NOMO-1 (cell line): ENCODE measurements around the gene PDE1C.

Source experiments
- DNase-seq, 2 experiments: peaks; one replicate each; lab custom pipeline; 2025; ENCODE audit not compliant: unreplicated experiment in 2 of 2; lab: John Stamatoyannopoulos, UW

The PDE1C gene

GRCh38 chr7:32075612-32076011 is 5.4 kb upstream of the PDE1C start:
- no peak for DNase-seq

DNA sequence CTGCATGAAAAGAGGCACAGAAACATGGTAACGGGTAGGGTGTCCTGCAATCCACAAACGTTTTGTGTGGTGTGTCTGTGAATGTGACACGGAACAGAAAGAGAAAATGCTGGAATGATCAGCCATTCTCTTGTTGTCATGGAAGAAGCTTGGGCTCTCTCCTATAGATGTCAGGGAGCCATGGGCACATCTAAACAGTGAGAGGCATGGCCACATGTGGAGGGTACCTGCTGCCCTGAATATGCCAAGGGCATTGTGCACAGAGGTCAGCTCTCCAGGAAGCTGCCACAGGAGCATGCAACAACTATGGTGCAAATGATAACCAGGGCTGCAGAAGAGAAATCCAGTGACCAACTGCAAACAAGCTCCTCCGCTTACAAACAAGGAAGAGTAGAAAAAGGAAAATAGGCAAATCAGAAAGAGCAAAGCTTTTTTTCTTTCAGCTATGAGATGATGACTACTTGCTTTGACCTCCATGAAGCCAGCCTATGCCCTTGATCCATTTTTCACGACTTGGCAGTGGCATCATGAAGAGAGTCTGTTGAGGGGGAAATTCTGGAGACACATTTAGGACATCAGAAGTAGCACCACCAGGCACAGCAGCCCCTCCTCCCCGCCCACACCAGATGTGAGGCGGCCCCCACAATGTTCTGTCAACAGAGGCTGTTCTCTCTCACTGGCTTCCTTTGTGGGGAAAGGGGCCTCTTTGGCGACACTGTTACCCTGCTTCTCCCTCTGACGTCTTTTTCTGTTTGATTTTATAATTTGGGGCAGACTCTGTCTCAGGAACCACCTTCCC is 4.8 kb upstream of the PDE1C start:
- DNase-seq = no peak

GRCh38 chr7:32073533-32073932 is 3.3 kb upstream of the PDE1C start:
- DNase-seq = no peak

DNA sequence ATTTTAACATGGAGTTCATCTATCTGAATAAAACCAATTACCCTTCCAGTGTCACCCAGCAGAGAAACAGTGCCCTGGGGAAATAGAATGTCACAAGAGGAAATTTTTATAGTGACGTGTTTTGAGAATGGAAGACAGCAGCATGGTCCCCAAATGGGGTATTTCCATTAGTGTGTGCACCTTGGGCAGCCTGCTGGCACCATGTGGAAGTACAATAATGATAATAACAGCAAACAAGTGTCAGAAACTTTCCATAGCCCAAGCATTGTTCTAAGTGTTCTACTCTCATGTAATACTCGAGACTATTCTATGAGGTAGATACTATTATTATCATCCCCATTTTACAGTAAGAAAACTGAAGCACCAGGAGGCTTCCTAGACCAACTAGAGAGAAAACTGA is 2.2 kb upstream of the PDE1C start:
- no peak for DNase-seq

DNA sequence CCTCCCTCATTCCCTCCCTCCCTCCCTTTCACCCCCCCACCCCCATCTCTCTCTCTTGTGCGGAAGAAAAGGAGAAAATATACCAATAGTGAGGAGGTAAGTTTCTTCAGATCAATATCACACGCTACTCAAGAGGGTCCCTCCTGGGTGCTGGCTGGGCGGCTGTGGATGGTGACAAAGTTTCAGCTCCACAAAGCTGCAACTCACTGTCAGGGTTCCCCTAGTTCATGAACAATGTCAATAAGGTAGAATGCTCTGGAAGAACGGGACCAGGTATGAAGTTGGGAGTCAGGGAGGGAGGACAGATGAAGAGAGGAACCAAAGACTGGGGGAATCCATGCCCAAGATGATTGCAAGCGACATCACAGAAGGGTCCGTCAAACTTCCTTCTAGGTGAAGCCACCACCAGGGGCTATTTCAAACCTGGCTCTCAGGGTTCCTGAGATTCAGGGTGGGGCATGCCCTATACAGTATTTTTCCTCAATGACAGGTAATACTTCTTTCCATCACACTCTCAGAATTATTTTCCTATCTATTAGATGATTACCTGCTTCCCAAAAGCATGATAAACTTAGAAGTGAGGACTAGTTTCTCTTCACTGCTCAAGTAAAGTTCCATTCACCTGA is 1.4 kb upstream of the PDE1C start:
- no peak for DNase-seq

DNA sequence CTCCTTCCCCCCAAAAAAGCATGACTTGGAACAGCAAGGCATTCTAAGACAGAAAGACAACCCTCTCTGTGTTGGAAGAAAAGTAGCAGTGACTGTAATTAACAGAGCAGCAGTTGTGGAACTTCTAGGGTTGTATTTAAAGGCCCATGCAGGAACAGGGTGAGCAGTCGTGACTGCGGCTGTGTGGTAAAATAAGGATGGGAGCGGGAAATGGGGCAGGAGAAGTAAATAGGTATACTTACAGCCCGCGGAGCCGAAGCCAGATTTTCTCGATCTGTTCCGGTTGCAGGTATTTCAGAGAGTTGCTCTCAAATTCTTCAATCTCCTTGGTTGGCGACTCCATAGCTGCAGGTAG is 179 bp downstream of the PDE1C start:
- DNase-seq = no peak

- DNase-seq = no peak
These were observed 1.0 kb downstream of the PDE1C start for GRCh38 chr7:32069116-32069650.

DNA sequence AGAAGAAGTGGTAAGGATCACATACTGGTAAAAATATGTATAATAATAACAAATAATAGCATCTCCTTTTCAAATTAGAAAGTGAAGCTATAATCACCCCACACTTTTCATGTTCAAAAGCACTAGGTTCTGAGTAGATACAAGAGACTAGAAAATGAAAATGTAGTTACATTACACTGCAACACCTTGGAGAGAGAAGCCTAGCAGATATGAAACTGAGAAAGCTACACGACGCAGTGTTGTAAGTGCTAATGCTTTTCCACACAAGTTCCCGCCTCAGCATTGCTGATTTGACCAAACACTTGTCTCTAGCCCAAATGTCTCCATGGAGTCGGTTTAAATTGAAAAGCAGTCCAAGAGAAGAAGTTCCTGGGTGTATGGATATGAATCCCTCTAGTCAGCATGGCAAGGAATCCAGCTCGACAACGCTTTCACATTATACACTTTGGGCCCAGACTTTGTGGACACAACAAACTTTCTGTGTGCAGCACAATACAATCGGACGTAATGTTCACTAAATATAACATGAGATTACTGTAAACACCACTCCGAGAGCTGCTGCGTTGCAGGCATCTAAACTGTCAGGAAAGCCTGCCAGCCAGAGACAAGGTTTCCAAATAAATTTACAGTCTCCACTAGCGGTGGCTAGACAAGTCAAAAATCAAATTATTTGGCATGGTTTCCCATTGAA is 1.7 kb downstream of the PDE1C start:
- DNase-seq = no peak

- no peak for DNase-seq
These were observed 3.8 kb downstream of the PDE1C start for GRCh38 chr7:32066441-32066840.

GRCh38 chr7:32063614-32064013 is 6.6 kb downstream of the PDE1C start:
- no peak for DNase-seq

GRCh38 chr7:32062150-32062549 is 8.1 kb downstream of the PDE1C start:
- DNase-seq = no peak

DNA sequence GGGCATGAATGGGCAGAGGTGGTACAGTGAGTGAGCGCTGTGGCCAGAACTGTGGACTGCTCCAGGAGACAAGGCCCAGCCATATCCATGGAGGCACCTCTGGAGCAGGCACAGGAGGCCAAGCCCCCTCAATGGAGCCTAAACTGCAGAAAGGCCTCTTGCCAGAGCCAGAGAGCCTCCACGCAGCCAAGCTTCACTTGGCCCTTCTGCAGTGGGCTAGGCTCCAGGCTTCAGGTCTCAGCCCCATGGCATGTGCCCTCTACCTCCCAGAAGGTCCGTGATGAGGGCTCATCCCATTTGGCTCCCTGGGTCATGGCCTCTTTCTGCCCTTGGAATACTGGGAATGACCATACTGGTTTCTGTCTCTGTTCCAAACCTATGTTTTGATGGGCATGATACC is 8.9 kb downstream of the PDE1C start:
- no peak for DNase-seq

DNA sequence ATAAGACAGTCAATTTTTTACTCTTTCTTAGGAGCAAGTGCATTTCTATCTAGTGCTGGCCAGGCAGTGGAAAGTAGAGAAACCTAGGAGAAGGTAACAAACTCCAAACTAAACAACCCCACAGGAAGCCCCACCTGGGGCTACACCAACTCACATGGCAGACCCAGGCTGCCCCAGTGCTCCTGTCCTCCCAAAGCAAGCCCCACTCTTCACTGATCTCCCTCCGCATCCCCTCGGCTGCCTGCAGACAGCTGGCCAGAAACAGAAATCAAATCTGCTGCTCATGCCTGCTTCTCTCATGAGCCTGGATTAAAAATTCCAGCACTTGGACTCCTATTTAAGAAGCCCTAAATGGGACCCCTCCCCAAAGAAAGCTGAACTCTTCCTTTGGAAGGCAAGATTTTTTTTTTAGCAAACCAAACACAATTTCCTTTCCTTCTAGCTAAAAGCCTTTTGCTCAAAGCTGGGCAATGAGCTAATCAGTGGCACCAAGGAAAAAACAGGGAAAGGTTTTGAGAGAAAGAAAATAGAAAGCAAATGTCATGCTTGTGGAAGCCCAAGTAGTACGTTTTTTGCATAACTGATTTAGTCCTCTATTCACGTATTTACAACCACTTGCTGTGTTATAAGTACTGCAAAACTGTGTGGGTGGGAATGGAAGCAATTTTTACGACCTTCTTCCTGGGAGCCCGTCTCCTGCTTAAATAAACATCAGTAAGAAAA is 10.8 kb downstream of the PDE1C start:
- no peak for DNase-seq

GRCh38 chr7:32058002-32058401 is 12.2 kb downstream of the PDE1C start:
- DNase-seq = no peak

- no peak for DNase-seq
These were observed 13.4 kb downstream of the PDE1C start for GRCh38 chr7:32056767-32057166.

DNA sequence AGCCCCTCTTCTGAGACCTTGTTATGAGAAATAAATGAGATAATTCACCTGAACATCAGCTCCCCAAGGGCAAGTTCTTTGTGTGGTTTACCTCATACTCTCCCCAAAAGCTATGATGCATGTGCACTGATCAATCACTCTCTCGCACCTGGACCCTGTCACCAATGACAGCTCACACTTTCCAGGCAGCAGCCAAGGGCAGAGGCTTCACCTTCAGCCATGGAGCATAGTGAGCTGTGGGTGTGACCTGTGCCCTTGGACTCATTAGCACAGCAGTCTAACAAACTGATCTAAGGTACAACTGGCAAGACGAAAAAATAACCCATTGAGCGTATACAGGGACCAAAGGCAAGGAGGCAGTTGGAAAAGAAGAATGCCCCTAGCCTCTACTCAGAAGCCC is 17.0 kb downstream of the PDE1C start:
- DNase-seq = no peak

DNA sequence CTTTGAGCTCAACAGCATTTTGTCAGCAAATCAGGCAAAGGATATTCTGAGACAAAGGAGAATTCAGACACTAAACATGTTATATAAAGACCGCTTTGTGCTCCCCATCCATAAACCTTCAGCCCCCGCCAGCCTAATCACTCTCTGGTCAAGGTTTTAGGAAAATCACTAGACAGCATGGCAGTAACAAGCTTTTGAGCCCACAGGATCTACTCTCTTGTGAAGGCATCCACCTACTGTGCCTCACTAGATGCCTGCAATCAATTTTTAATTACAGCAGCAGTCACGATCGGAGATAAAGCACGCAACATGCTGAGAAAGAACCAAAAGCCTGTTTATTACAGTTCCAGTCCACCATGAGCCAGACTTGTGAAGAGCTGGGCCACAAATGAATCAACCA is 19.1 kb downstream of the PDE1C start:
- no peak for DNase-seq

DNA sequence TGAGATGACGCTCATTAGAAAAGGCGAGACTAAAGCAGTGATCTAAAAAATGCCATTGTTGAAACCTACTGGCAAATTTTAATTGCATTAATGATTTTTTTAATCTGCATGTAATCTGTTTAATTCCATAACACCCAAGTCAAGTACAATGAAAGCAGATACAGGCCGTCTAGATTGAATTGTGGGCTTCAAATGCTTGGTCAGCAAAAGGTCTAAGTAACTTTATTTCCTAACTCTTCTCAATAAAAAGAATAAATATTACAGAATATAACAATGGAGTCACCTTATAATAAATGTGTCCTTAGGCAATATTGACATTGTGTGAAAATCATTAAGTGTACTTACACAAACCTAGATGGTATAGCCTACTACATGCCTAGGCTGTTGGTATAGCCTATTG is 20.6 kb downstream of the PDE1C start:
- DNase-seq = no peak

- peak in 1 of 2 experiments; percentile 9 for DNase-seq
These were observed 21.2 kb downstream of the PDE1C start for GRCh38 chr7:32048970-32049491.

DNA sequence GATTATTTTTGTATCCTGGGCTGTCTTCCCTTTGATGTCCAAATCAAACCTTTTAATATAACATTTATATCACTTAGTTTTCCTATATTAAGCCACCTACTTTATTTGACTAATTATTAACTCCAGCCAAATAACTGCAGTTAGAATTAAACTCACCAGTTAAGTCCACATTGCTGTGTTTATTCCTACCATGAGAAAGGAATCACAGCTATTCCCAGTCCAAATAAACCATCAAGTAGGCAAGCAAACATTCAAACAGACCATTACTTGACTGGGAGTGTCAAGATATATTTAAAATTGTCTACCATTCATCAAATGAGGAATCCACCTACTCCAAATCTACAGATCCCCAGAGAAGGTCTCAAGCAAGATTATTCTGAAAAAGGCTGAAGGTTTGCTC is 22.4 kb downstream of the PDE1C start:
- DNase-seq = no peak

DNA sequence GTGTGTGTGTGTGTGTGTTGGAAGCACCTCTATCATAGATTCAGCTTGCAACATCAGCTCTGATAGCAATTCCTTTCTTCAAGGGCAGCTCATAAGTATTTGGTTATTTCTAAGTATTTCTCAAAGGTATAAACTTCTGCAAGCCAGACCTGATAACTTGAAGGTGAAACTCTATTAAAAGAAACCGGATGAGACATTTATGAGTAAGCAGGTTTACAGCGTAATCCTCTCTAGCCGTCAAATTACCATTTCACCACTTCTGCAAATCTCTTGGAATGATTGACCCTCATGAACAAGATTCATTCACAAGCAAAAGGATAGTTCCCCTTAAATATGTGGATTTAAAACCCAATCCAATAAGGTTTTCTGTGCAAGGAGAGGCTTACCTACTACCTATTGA is 23.1 kb downstream of the PDE1C start:
- DNase-seq = peak; percentile 42 to 90
